ENCODE results near the gene KRTAP12-4.
"Not testable (repeated sequence)": the region's sequence is repeated elsewhere in the genome, so short reads cannot be mapped to it uniquely, and the experiment has no call there.

Gene KRTAP12-4

DNA sequence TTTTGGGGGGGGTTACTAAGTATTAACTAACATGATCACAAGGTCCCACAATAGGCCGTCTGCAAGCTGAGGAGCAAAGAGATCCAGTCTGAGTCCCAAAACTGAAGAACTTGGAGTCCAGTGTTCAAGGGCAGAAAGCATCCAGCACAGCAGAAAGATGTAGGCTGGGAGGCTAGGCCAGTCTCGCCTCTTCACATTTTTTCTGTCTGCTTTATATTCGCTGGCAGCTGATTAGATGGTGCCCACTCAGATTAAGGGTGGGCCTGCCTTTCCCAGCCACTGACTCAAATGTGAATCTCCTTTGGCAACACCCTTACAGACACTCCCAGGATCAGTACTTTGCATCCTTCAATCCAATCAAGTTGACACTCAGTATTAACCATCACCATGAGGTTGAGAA lies 35.3 kb upstream of the KRTAP12-4 start:
- in situ Hi-C loops (cut with HindIII; ENCODE audit: low sequenced_read_pairs): loop anchor here (5.0 kb wide), 1 partner anchor 37 kb away; the partner anchor contains the start of gene KRTAP12-4

DNA sequence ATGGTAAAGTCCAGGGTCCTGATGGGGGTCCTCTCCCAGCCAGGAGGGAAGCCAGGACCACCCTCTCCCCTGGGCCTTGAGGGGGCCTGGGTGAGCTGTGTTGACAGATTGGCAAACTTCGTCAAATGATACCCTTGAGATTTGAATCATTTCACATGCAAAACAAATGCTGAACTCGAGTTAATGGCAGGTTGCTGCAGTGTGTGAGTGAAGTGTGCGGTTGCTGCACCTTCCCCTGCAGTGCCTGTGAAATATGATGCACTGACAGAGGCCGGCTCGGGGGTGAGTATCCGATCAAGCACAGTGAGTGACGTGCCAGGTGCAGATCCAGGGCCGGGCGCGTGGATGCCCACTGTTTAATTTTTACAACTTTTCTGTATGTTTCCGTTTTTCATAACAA lies 33.2 kb upstream of the KRTAP12-4 start:
- in situ Hi-C loops (cut with HindIII; ENCODE audit: low sequenced_read_pairs): no loop called here

- in situ Hi-C loops (cut with HindIII; ENCODE audit: low sequenced_read_pairs): no loop called here
These were observed 32.5 kb upstream of the KRTAP12-4 start for GRCh38 chr21:44686843-44687561.

DNA sequence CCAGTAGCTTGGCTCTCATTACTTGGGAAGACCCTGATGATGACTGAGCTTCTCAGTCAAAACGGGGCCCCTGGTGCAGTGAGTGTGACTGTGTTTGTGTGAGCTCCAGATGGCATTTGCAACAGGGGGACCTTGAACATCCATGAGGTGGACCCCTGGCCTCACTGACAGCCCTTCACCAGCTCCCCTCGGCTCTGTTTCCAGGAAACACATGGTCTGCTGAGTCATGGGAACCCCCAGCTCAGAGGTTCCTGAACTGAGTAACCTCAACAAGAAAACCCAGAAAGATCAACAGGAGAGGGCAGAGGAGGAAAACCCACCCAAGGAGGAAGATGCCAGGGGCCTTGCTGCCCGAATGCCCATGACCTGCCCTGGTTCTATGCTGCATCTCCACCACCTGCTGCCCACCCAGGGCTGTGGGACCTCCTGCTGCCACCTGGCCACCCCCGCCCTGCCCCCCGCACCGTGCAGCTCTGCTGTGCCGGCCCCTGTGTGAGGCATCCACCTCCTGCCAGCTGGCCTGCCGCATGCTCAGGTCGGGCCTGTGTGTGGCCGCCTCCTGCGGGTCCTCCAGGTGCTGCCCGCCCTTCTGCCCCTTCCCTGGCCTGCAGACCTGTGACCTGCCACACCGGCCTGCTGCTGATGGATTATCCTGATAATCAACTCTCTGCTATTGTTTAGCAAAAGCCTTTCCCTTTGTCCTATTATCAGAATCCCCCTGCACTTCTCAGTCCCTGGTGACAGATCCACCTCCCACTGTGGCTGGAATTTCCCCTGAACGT lies 31.7 kb upstream of the KRTAP12-4 start:
- in situ Hi-C loops (cut with HindIII; ENCODE audit: low sequenced_read_pairs): no loop called here

- in situ Hi-C loops (cut with HindIII; ENCODE audit: low sequenced_read_pairs): not testable (repeated sequence)
These were observed 30.6 kb upstream of the KRTAP12-4 start for GRCh38 chr21:44685050-44685449.

DNA sequence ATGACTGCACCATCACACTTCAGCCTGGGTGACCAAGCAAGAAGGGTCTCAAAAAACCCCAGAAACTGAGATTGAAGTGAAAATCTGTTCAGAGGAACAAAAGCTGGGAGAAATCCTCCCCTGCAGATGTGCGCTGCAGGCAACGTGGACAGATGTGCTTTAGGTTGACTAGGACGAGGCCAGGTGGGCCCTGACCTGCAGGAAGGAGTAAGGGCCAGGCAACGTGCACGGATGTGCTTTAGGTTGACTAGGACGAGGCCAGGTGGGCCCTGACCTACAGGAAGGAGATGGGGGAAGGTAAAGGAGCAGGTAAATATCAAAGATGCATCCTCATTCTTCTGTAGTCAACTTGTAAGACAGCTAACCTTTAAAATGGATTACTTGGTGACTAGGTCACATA lies 30.0 kb upstream of the KRTAP12-4 start:
- in situ Hi-C loops (cut with HindIII; ENCODE audit: low sequenced_read_pairs): no loop called here

- in situ Hi-C loops (cut with HindIII; ENCODE audit: low sequenced_read_pairs): no loop called here
These were observed 29.6 kb upstream of the KRTAP12-4 start for GRCh38 chr21:44684077-44684476.

- in situ Hi-C loops (cut with HindIII; ENCODE audit: low sequenced_read_pairs): no loop called here
These were observed 28.2 kb upstream of the KRTAP12-4 start for GRCh38 chr21:44682580-44683151.

- in situ Hi-C loops (cut with HindIII; ENCODE audit: low sequenced_read_pairs): no loop called here
These were observed 27.6 kb upstream of the KRTAP12-4 start, which contains the start of gene KRTAP12-1 for GRCh38 chr21:44681861-44682579. KRTAP12-1 (minus strand) TSS chr21:44682163; CDS start chr21:44682123, 40 bp downstream.

DNA sequence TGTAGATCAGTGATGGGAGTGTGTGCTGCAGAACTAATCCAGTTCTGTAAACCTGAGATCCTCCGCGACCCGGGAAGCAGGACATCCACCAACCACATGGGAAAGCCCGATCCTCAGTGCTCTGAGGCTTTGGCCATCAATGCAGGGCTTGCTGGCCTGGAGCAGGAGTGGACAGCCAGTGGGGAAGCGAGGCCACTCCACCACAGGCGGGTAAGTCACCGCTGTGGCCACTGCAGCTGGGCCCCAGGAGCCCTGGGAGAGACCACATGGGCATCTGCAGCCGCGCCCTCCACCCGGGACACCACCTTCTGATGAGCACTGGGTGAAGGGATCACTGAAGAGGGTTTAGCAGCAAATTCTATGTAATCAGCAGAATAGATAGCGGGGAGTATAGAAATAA lies 26.7 kb upstream of the KRTAP12-4 start:
- in situ Hi-C loops (cut with HindIII; ENCODE audit: low sequenced_read_pairs): no loop called here

GRCh38 chr21:44677881-44678280 lies 23.4 kb upstream of the KRTAP12-4 start:
- in situ Hi-C loops (cut with HindIII; ENCODE audit: low sequenced_read_pairs): no loop called here

DNA sequence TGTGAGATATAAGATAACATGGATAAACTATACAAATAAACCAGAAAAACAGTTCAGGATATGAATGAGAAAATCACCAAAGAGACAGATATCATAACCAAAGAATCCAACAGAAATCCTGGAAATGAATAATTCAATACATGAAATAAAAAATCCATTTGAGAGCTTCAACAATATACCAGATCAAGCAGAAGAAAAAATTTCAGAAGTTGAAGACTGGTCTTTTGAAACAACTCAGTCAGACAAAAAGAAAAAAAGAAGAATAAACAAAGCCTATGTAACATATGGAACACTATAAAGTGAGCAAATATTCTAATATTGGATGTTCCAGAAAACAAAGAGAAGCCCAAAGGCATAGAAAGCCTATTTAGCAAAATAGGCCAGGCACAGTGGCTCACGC lies 17.5 kb upstream of the KRTAP12-4 start:
- in situ Hi-C loops (cut with HindIII; ENCODE audit: low sequenced_read_pairs): no loop called here

DNA sequence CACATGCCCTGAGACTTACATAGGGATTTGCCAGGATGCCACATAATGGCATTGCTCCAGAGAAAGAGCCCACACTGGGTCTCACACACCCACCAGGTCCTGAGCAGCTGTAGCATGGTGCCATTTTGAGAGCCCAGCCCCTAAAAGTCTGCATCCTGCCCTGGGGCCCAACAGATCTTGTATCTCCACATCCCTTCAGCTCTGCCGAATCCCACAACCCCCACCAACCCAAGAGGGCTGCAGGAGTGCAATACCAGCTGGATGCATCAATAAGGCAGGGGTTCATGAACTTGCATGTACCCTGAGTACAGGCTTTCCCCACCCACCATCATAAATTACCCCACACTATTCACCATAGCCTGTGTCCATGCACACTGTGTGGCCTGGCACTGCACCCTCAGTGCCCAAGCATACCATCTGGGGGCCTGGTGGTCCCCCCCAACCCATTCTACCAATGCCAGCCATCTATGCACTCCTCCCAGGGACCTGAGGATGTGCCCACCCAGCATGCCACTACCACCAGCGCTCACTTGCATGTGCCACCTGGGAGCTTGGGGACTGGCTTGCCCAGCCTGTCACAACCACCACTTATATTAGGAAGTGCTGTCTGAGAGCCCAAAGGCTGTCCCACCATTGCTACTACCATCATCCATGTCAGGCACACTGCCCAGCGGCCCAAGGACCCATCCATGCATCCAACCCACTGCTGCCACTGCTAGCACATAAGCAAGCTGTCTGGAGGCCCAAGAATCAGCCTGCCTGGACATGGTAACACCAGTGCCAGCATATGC lies 16.4 kb upstream of the KRTAP12-4 start:
- in situ Hi-C loops (cut with HindIII; ENCODE audit: low sequenced_read_pairs): no loop called here

DNA sequence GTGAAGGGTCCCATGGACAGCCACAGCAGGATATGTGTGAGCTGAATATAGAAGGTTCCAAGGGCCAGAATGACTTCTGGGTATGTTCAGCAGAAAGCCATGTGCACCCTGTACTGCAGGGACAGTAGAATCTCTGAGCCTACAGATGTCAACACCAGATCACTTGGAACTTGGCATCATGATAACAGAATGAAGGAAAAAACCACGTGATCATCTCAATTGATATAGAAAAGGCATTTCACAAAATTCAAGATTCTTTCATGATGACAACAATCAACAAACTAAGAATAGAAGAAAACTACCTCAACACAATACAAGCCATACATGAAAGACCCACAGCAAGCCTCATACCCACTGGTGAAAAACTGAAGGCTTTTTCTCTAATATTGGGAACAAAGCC lies 13.2 kb upstream of the KRTAP12-4 start:
- in situ Hi-C loops (cut with HindIII; ENCODE audit: low sequenced_read_pairs): no loop called here

DNA sequence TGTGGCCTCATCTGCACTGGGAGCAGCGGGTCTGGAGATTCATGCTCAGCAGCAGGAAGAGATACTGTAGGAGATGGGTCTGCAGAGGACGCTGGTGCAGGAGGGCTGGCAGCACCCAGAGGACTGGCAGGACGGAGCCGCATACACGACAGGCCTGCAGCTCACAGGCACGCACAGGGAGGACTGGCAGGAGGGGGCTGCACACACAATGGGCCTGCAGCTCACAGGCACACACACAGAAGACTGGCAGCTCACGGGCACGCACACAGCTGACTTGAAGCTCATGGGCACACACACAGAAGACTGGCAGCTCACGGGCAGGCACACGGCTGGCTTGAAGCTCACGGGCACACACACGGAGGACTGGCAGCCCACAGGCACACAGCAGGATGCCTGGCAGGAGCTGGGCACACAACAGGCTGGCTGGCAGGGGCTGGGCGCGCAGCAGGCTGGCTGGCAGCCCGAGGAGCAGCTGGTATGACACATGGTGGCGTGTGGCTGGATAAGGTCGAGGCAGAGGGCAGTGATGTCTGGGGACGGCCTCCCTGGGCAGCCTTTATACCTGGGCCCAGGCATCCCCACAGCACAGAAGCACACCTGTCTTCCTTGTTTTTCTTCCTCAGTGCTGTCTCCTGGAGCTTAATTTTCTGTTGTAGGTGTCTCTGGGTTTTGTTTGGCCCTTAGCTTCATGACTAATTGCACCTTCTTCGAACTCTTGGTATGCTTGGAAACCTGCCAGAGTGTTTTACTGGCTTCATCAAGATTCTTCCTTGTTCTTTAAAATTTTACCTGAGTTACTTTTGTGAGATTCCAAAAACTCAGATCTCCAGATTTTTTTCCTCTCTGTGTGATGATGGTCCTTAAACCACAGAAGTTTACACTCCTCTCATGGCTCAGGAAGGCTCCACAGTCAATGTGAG lies 12.2 kb upstream of the KRTAP12-4 start, which contains the start of gene KRTAP12-2:
KRTAP12-2 (minus strand) TSS at position 527 of the 920 bp plus-strand sequence; CDS start at position 486, 41 bp downstream.
- in situ Hi-C loops (cut with HindIII; ENCODE audit: low sequenced_read_pairs): no loop called here

DNA sequence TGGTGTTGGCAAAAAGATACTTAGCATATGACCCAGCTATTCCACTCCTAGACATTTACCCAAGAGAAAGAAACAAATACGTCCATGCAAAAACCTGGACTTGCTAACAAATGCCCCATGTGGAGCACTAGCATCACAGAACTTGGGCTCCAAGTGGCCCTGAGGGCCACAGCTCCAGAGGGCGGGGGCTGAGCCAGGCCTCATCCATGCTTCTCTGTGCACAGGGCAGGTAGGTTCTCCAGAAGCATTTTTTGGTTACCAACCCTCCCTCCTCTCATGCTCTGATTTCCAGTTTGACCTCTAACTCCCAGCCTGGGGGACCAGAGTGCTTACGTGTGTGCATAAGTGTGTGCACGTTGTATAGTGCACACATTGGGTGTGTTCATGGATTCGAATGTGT lies 10.2 kb upstream of the KRTAP12-4 start:
- in situ Hi-C loops (cut with HindIII; ENCODE audit: low sequenced_read_pairs): loop anchor here (5.0 kb wide), 1 partner anchor 73 kb away; no protein-coding TSS in a partner anchor

- in situ Hi-C loops (cut with HindIII; ENCODE audit: low sequenced_read_pairs): loop anchor here (5.0 kb wide), 1 partner anchor 76 kb away; no protein-coding TSS in a partner anchor
These were observed 7.1 kb upstream of the KRTAP12-4 start for GRCh38 chr21:44661567-44661966.

- in situ Hi-C loops (cut with HindIII; ENCODE audit: low sequenced_read_pairs): no loop called here
These were observed 4.6 kb upstream of the KRTAP12-4 start for GRCh38 chr21:44658913-44659595.

All from endothelial cell of hepatic sinusoid (primary cell).